Posterior vena cava (tissue), 2 donors: Measurements from ENCODE around the gene ANKRD11. TPM values are rescaled to one million over a fixed set of nuclear protein-coding genes. Genes with fewer than 3 reads are reported as not detected.
"Not testable (repeated sequence)": the region's sequence is repeated elsewhere in the genome, so short reads cannot be mapped to it uniquely, and the experiment has no call there.

ENCODE experiments used
- DNase-seq: peaks from one replicate; pipeline ENCODE4 v3.0.0-alpha.2; 2020; ENCODE audit warnings: low spot score
- intact Hi-C, 2 donors: fragments of 100-400 bp; cut with DNase I; formaldehyde crosslinking; loops; one replicate each; pipeline versions ENCODE4 v1.14.1 to v1.14.2; 2022 to 2023
- total RNA-seq, 2 donors: library from RNA; stranded (reverse); fragmentation: NEBNext Ultra II Directional; extraction: Animal tissue kit (Norgen Biotek cat#: 25700); gene quantifications; one replicate each; pipeline ENCODE4 v1.2.1, GENCODE V29; 2021
- donor health status: DM: yes; HTN: yes; CAD: no.
- donor health status: DM: yes; HTN: yes; CAD: no.

ANKRD11 gene
- total RNA-seq, 2 donors from 2014 or later = 95.0 to 110 TPM

DNA sequence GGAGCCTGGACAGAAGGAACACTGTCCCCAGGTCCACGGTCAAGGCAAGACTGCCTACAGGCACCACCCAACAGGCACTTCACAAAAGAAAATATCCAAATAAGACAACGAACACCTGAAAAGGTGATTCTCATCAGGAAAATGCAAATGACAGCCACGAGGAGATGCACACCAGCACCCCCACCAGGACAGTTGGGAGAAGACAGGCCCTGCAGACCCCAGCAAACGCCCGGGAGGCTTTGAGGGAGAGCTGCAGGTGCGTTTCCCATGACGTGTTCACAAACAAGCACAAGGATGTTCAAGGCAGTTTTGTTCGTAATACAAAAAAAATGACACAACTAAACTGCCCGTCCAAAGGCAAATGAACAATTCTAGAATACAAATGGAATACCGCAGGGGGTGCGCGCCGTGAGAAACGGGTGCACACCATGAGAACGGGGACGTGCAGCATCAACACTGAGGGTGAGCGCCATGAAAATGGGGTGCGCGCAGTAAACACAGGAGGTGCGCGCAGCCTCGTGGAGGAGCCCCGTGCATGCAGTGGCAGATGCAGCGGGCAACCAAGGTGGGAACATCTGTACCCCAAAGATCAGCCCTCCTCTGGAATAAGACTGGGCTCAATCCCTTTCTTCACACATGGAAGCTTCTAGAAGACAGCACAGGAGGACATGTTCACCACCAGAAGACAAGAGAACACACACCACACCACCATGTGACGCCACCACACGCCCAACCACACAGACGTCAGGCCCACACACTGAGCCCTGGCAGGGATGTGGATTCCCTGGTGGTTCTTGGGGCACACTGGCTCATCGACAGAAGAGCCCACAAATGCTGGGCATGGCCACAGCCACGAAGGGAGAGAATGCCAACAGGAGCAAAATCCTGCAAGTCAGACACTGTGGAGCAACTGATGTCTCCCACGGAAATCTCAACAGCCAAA lies 181.7 kb downstream of the ANKRD11 start:
- DNase-seq = no peak
- intact Hi-C loops = no loop called here

DNA sequence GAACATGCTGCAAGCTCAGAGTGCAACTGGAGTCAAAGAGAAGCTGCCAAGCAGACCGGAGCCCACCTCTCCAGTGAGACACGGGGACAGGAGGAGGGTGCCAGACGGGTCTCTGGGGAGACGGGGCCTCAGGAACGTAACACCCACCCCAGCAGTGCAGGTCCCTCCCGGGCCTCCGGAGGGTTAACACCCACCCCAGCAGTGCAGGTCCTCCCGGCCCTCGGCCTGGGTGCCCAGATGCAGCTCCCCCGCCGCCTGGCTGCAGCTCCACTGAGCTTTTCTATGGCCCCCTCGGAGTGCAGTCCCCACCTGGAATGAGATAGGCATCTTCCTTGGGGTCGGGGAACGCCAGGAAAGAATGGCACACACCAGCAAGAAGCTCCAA lies 182.9 kb downstream of the ANKRD11 start:
- no peak for DNase-seq
- intact Hi-C loops = no loop called here

DNA sequence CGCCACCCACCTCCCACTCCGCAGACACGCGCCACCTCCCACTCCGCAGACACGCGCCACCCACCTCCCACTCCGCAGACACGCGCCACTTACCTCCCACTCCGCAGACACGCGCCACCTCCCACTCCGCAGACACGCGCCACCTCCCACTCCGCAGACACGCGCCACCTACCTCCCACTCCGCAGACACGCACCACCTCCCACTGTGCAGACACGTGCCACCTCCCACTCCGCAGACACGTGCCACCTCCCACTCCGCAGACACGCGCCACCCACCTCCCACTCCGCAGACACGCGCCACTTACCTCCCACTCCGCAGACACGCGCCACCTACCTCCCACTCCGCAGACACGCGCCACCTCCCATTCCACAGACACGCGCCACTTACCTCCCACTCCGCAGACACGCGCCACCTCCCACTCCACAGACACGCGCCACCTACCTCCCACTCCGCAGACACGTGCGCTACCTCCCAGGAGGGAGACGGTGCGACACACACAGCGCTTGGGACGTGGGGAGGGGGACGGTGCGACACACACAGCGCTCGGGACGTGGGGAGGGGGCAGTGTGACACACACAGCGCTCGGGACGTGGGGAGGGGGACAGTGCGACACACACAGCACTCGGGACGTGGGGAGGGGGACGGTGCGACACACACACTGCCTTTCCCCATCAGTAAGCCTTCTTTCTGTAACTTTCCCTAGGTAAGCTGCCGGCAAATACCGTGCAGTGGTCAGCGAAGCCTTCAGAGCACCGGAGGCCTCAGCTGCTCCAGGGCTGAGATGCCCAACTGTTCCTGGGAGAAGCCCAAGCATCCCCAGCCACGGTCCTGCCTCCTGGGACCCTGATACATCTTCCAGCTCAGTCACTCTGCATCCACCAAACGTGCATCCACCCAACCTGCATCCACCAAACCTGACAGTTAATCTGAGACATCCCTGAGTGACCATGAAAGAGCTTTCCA lies 183.6 kb downstream of the ANKRD11 start:
- intact Hi-C loops, DNase-seq: not testable (repeated sequence)

DNA sequence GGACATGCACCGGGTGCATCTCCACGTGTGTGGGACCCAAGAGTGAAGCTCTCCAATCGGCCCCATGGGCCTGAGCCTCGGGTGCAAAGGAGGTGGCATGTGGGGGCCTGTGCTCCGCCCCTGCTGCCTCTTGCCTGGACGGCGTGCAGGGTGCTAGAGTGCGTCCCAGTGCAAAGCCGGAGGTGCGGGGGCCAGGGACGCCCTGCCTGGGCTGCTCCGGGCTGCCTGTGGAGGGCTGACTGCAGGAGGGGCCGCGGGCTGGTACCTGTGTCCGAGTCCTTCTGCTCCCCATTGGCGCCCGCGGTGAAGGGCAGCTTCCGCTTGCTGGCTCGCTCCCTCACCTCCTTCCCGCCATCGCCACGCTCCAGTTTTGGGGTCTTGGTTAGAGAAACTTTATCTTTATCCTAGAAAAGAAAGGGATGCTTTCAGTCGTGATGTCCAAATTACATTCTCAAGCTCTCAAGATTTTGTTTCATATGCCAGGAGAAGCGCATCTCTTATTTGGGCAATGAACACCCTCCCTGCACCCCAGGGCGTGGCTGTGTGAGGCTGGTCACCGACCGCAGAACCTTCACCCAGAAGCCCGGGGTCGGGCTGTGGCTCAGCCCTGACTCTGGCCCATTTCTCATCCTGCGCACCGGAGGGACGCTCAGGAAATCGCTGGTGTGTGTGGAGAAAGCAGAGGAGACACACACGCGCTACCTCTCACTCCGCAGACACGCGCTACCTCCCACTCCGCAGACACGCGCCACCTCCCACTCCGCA lies 185.2 kb downstream of the ANKRD11 start:
- intact Hi-C loops = no loop called here

DNA sequence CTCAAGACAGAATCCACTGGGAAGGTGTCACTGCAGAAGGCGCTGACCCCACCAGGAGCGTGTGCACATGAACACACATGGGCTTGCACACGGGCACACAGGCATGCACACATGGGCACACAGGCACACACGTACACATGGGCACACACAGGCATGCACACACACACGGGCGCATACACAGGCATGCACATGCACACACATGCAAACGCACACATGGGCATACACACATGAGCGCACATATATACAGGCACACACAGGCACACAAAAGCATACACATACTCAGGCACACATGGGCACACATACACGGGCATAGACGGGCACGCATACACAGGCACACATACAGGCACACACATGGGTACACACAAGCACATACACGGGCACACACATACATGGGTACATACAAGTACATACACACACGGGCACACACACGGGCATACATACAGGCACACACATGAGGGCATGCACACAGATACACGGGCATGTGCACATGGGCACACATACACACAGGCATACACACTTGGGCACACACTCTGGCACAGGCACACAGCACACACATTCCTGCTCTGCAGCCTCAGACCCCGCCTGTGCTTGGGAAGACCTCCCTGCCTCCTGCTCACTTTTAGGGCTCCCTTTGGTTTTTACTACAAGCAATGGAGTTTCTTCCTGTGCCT lies 186.0 kb downstream of the ANKRD11 start:
- intact Hi-C loops = no loop called here
- DNase-seq = no peak

More for the DNA sequence above, 185.2 kb downstream of the ANKRD11 start:
- no peak for DNase-seq

DNA sequence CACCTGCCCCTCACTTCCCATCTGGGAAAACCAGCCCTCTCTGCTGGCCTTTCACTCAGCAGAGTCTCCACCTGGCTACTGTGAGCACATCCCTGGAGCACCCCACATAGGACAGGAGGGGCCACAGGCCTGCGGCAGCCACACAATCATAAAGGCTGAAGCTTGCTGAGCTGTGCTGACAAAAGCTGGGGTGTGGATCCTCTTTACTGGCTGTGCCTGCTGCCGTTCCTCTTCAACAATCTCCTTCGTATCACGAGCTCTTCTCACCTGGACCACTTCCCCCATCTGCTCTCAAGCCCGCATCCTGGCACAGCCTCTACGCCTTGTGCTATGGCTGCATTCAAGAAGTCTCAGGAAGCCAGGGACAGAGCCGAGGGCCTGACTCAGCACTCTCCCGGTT lies 186.7 kb downstream of the ANKRD11 start:
- no peak for DNase-seq
- intact Hi-C loops = no loop called here

DNA sequence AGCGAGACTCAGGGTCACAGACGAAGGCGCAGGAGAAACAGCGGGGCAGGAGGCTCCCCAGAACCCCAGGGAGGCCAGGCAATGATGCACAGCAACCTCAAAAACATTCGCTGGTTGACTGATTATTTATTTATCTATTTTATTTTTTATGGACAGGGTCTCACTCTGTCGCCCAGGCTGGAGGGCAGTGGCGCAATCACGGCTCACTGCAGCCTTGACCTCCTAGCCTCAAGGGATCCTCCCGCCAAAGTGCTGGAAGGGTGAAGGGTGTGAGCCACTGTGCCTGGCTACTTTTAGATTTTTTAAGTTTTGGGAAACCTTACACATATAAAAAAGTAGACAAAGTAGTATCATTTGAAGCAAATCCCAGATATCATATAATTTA lies 189.4 kb downstream of the ANKRD11 start:
- no peak for DNase-seq
- intact Hi-C loops = no loop called here

DNA sequence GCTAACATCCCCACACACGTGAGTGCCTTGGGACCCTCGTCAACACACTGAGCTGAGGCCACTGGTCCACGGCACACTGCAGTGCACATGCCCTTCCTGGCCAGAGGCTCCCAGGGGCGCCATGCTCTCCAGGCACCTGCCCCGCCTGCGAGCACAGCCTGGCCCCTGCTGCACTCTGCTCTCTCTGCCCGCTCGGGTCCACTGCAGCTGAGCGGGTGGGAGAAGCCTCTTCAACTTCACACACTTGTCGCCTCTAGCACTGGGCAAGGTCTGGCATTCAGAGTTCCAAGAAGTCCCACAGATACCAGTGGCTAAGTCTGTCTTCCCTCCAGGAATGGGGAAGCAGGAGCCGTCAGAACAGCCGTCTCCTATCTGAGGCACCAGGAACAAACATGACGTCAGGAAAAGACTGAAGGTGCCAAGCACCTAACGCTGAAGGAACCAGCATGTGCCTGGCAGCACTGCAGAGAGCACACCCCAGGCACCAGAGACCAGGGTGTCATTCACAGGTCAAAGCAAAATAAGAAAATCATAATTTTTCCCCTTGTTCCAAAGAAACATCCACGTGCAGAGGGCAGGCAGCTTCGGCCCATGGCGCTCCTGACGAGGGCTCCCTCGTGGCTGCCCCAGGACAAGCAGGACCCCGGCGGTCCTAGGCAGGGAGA lies 189.9 kb downstream of the ANKRD11 start:
- intact Hi-C loops = no loop called here
- no peak for DNase-seq

DNA sequence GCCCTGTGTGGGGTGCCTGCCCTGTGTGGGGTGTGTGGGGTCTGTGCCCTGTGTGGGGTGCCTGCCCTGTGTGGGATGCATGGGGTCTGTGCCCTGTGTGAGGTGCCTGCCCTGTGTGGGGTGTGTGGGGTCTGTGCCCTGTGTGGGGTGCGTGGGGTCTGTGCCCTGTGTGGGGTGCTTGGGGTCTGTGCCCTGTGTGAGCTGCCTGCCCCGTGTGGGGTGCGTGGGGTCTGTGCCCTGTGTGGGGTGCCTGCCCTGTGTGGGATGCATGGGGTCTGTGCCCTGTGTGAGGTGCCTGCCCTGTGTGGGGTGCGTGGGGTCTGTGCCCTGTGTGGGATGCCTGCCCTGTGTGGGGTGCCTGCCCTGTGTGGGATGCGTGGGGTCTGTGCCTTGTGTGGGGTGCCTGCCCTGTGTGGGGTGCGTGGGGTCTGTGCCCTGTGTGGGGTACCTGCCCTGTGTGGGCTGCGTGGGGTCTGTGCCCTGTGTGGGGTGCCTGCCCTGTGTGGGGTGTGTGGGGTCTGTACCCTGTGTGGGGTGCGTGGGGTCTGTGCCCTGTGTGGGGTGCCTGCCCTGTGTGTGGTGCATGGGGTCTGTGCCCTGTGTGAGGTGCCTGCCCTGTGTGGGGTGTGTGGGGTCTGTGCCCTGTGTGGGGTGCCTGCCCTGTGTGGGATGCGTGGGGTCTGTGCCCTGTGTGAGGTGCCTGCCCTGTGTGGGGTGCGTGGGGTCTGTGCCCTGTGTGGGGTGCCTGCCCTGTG lies 190.8 kb downstream of the ANKRD11 start:
- not testable (repeated sequence) for DNase-seq
- intact Hi-C loops = loop anchor here in 1 of 2 donors (5.0 kb wide), 1 partner anchor 862 kb away; no protein-coding TSS in a partner anchor

DNA sequence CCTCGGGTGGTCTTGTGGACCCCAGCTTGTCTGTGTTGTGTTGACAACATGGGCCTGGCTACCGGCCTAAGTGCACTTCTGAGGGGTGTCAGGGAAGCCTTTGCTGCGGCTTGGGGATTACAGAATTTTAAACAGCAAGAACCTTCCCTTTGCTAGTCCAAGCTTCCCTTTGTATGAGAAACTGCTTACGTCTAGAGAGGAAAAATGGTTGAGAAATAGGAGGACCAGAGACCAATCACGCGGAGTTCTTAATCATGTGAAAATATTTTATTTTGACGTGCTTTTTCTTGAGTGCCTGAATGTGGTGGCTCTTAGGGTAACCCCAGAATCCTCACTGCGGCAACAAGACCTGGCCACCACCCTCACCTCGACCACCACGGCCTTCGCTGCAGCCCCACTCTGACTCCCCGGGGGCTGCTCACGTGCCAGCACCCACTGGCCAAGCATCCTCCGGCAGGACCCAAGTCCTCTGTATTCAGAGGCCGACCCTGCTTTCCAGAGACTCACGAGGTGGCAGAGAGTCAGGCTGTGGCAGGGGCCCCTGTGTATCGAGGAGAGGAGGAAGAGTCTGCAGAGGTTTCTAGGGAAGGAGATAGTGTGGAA lies 191.6 kb downstream of the ANKRD11 start:
- intact Hi-C loops = loop anchor here in 1 of 2 donors (5.0 kb wide), 1 partner anchor 861 kb away; no protein-coding TSS in a partner anchor
- DNase-seq = no peak

DNA sequence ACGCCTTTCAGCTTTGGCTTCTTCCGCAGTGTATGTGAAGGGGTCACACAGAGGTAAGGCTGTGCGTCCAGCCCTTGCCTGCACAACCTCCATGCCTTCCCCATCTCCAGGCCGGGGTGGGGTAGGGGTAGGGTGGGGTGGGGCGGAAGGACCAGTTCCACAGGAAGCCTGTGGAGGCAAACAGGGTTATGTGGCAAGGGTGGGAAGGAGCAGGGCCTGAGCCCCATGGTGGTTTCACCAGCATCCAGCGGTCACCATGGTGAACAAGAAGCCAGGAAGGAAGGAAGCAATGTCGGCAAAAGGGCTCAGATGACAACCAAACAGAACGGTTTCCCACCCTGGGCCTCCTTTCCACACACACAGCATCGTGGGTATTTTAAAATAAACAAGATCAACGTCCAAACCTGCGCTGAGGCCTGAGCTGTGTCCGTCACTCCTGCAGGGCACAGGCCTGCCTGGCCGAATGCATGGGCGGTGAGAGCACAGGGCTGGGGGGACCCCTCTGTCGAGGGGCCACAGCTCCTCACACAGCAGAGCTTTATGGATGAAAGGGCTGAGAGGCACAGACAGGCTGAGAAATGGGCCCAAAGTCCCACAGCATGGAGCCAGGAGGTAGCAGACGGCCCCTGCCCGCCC lies 192.3 kb downstream of the ANKRD11 start:
- intact Hi-C loops = loop anchor here in 1 of 2 donors (5.0 kb wide), 1 partner anchor 861 kb away; no protein-coding TSS in a partner anchor
- DNase-seq = no peak

DNA sequence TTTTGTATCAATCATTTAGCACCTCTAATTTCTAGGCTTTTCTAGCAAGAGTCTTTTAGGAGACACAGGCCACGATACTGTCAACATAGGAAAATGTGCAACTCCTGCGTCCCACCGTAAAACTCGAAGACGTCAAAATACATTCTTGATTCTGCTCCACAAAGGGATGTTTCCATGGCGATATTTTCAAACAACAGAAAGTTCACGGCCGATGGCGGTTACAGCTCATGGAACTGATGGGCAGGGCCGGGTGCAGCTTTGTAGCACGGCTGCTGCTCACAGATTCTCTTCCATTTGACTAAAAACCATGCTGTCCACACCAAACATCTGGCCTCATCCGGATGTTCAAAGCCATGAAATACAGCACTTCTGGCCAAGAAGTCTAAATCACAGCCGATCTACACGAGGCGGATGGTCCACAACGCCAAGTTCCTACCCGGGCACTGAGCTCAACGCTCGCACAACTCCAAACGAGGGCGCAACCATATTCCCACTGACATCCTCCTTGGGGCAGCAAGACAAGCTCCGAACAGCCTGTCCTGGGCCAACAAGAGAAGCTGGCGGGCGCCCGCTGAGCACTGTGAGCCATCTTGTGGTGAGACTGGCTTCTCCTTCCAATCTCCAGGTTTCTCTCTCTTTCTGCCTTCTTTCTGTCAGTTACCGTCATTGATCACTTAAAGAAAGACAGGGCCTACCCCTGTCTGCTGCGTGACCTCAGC lies 193.0 kb downstream of the ANKRD11 start:
- no peak for DNase-seq
- intact Hi-C loops = loop anchor here in 1 of 2 donors (5.0 kb wide), 1 partner anchor 860 kb away; no protein-coding TSS in a partner anchor

DNA sequence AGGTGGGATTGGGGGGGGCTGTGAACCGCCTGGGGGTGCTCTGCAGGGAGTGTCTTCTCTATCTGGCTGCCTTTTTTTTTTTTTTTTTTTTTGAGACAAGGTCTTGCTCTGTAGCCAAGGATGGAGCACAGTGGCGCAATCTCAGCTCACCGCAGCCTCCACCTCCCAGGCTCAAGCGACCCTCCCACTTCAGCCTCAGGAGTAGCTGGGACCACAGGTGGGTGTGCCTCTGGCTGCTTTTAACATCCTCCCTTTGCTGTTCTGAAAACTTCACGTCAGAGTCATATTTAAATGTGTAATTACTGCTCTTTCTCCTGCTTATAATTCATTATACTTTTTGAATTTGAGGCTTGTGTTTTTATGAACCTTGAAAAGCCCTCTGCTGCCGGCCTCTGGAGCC lies 194.4 kb downstream of the ANKRD11 start:
- intact Hi-C loops = loop anchor here in 1 of 2 donors (5.0 kb wide), 1 partner anchor 859 kb away; no protein-coding TSS in a partner anchor
- no peak for DNase-seq

DNA sequence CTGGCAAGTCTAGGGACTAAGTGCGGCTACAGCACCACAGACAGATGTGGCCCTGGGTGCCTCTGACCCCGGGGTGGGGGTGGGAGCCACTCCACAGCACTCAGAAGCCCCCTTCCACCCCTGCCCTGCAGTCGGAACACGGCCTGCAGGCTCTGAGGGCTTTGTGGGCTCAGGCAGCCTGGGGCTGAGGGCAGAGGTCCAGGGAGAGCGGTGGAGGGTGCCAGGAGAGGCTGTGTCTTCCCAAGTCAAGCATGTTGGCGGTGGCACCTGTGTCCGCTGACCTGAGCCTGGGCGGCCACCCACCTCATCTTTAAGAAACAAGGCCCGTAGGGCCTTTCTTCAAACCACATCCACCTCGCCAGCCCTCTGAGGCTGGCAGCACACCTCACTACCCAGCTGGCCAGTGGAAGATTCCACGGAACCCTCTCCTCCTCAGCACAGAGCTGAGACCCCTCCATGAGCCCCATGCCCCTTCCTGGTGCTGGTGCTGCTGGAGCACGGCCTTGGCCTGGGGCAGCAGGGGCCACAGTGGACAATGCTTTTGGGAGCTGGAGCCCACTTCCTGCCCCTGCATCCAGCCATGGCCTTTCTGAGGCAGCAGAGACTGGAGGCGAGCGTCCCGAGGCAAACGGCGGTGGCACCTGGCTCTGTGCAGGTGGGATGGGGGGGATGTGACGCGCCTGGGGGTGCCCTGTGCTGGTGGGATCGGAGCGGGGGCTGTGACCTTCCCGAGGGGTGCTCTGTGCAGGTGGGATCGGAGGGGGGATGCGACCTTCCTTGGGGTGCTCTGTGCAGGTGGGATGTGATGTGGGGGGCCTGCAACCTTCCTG lies 195.1 kb downstream of the ANKRD11 start:
- DNase-seq = no peak
- intact Hi-C loops = loop anchor here in 1 of 2 donors (5.0 kb wide), 1 partner anchor 858 kb away; no protein-coding TSS in a partner anchor

DNA sequence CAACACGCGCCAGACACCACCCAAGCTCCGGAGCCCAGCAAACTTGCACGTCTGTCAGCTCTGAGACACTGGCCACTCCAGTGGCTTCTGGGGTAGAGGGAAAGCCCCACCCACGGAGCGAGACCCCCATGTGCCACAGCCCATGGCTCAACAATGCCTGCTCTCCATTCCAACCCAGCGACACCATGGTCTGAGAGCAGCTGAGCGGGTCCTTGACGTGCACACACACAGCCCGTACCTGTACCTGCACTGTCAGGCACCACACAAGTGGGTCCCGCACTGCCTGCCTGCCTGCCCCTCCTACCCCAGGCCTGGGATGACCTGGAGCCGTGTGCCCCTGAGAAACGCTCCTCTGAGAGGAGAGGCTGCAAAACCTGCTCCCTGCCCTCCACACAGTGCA lies 195.9 kb downstream of the ANKRD11 start:
- intact Hi-C loops = no loop called here
- no peak for DNase-seq
